AML-193 (cell line): Measurements from ENCODE around the gene LRP1B.

ENCODE experiments used
- DNase-seq, 2 experiments: peaks; one replicate each; lab custom pipeline; 2025; lab: John Stamatoyannopoulos, UW

The LRP1B gene

GRCh38 chr2:140539242-140539875 is 1591.5 kb downstream of the LRP1B start:
- DNase-seq, result no peak

GRCh38 chr2:140529706-140530105 is 1601.1 kb downstream of the LRP1B start:
- DNase-seq, result no peak

DNA sequence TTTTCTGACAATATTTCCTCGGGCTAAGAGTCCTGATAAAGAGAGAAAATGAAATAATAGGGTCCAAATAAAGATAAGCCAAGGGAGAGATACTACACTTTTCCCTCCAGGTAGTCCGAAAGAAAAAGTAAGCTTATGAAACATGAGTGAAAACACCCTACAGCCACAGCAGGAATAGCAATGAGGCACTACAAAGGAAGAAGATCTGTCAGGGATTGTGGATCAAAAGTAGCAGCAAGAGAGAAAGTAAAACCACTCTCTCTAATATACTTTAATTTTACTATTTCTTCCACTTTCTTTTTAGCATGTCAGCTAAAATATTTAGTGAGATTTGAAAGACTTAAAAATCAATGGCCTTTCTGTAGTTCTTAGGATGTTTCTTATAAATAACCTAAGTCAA is 1601.8 kb downstream of the LRP1B start:
- DNase-seq, result no peak

DNA sequence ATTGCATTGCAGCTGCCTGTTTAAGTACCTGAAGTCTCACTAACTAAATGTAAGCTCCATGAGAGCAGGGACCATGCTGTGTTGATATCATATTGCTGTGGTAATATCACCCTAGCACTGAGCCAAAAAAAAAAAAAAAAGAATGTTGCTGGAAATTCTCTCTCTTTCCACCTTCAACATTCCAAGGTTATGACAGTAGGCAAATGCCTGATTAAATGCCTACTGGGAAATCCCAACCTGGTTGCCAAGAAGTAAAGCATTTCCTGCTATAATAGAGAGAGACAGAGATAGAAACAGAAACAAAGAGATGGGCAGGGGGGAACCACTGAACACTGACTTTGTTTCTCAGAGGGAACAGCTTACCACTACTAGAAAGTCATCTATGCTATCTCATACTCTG is 1604.2 kb downstream of the LRP1B start:
- DNase-seq, result no peak

GRCh38 chr2:140512106-140512505 is 1618.7 kb downstream of the LRP1B start:
- no peak for DNase-seq

DNA sequence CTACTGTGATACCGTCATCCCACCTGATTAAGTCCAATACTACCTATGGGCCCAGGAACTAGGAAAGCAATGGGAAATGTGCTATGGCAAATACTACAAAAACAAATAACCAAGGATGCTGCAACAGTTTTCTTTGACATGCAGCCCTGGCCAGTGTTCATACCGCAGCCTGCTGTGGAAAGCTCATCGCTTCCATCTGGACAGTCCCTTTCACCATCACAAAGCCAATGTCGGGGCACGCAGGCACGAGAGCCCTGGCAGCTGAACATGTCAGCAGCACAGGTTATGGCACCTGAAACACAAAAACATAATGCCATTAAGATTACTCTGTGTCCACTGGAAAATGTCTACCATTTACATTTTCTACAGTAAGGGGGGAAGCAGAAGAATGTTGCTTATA is 1621.1 kb downstream of the LRP1B start:
- no peak for DNase-seq

DNA sequence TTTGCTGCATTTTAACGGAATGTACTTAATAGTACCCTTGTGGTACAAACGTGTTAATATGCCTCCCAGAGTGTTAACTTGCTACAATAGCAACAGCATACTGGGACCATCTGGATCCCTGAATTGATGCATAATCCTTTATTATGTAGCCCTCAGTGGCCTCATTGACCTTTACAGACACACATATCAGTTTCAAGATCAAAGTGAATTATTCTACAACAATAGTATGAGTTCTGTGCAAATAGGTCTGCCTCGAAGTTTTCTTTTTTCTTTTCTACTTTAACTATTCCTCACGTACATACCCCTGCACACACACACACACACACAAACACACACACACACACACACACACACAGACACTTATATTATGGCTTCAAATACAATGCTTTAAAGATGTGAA is 1622.1 kb downstream of the LRP1B start:
- DNase-seq, result no peak

DNA sequence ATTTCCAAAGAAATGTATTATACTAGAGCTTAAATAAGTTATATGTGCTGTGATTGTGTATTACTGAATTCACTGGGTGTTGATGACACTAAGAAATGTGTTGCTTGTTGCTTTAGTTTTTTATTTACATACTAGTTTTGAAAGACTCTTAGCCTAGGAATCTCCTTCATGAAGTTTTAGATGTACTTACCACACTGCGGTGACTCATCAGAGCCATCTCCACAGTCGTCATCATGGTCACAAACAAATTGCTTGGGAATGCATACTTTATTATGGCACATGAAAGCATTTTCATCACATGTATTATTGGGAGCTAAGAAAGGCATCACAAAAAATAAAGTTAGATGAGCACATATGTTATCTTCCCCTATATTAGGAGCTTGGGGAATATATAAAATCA is 1624.2 kb downstream of the LRP1B start:
- no peak for DNase-seq

DNA sequence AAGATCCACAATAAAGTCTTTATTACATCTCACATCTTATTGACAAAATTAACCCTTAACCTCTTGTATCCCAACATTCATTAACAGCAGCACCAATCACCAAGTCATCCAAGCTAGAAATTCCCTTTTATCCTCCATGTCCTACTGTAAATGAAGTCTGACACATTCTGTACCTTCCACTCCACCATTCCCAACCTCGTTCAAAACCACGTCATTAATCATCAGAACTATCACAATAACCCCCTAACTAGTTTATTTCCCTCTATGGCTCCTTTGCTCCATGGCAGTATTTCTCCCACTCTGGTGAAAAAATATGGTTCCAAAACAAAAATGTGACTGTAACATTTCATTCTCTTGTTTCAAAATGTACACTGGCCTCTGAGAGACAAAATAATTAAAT is 1626.2 kb downstream of the LRP1B start:
- no peak for DNase-seq

DNA sequence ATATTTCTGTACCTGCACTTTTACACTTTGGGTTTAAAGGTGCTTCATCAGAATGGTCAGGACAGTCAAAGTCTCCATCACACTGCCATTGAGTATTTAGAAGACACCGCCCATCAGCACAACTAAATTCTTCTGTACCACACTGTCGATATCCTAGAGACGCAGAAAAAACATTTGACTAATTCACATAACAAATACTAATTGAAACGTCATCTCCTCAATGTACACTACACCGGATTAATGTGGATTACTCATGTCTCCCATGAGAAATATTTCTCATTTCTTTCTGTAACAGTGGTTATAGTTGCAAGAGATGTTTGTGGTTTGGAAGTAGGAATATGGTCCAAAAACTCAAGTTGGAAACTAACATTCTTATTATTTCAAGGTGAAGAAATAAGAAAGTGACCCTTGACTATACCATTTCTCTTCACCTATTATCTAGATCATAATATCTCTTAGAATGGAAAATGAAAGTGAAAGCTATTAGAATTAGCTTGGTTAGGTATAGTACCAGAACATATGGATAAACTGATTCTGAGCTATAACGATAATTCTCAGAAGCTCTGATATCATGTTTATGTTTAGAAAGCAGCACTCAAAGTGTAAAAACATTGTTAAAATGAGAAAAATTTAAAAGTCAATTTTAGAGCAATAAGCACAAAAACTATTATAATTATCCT is 1627.7 kb downstream of the LRP1B start:
- no peak for DNase-seq

DNA sequence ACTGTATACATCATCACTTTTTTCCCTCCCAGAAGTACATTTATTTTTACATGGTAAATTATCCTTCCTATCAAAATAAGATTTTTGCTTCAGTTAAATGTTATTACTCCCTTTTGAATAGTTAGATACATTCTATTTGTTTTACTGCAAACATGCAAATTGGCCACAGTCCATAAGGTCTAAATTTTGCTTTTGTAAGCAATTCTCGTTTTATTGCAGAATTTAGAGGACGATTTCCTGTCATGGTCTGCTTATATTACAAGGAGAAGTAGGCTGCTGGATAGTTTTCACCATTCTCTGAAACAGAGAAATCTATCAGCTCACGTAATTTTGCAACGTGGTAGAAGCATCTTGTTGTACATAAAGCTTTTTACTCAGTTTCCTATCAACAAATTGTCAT is 1632.5 kb downstream of the LRP1B start:
- no peak for DNase-seq

GRCh38 chr2:140496714-140497113 is 1634.1 kb downstream of the LRP1B start:
- no peak for DNase-seq

- DNase-seq, result no peak
Observed at GRCh38 chr2:140491876-140492275, 1638.9 kb downstream of the LRP1B start.

GRCh38 chr2:140489193-140489592 is 1641.6 kb downstream of the LRP1B start:
- DNase-seq, result no peak

GRCh38 chr2:140481136-140481535 is 1649.7 kb downstream of the LRP1B start:
- no peak for DNase-seq

GRCh38 chr2:140473851-140474250 is 1657.0 kb downstream of the LRP1B start:
- no peak for DNase-seq

DNA sequence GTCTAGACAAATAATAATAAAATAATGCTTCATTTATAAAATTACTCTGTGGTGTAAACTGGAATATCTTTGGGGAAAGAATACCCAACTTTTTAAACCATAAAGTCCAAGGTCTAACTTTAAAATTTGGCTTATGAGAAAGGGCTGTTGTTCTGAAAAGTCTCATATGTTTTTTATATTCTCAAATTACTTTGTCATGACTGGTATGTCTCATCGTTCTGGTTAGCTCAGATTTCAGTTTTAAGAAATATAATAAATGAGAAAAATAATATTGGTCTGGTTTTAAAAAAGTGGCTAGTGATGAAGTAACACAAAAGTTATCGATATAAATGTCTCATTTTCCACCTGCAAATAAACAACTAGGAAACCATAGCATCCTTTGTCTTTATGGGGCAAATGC is 1658.1 kb downstream of the LRP1B start:
- no peak for DNase-seq

- DNase-seq, result no peak
Observed at GRCh38 chr2:140465301-140465700, 1665.5 kb downstream of the LRP1B start.

GRCh38 chr2:140462990-140463389 is 1667.8 kb downstream of the LRP1B start:
- DNase-seq, result no peak

GRCh38 chr2:140457483-140457882 is 1673.3 kb downstream of the LRP1B start:
- DNase-seq, result no peak

DNA sequence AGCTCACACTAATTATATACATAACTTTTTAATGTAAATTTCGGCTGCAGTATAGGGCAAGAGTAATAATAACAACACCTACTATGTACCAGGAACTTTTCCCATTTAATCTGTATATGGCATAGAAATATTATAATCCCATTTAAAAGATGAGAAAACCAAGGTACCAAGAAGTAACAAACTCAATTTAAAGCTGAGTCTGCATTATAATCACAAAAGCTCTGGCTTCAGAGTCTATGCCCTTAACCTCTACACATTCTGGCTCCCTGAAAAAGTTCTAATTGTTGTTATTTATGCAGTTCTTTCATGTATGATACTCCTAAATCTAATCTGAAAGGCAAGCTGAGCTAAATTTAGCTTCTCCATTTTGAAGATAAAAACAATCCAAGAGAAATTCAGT is 1675.5 kb downstream of the LRP1B start:
- no peak for DNase-seq

DNA sequence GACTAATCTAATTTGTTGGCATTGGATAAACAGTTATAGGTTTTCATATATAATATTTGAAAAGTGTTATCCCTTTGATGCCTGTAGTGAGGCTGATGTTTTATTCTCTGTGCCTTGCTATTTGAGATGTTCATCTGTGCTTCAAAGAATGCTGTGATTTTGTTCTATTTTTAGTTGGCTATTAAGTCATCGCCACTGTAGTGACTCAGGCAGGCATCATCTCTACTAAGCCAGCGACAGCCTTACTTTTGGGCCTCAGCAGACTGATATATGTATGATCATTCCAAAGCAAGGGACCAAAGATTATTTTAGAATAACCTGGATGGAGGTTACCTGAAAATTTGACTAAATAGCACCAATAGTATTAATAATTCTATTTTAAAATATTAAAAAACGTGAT is 1676.1 kb downstream of the LRP1B start:
- DNase-seq, result no peak

DNA sequence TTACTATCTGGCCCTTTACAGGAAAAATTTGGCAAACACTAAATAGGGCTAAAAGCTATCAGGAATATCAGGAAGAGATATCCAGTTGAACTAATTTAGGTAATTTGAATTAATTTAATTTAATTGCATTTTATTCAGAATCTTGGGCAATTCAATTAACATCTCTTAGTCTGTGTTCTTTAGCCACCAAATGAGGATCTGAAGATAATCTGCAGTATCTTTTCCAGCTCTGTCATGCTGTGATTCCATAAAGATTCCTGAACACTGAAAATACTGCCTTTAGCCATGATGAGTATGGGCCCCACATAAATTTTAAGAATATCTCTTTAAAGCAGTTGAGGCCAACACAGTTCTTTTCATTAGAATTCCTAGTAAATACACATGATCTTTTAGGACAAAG is 1679.5 kb downstream of the LRP1B start:
- no peak for DNase-seq

GRCh38 chr2:140442319-140442718 is 1688.5 kb downstream of the LRP1B start:
- DNase-seq, result no peak
